Testis (tissue), 3 donors: ENCODE measurements around the gene NECTIN2. TPM values are rescaled to one million over a fixed set of nuclear protein-coding genes. Genes with fewer than 3 reads are reported as not detected.

ENCODE experiments used
- DNase-seq: peaks from one replicate; pipeline ENCODE4 v3.0.0-alpha.2; 2019
- H3K27ac ChIP-seq, 2 donors: fragments of 200-600 bp; sonication (generic); one replicate each; pipeline ENCODE4 v1.5.1; 2019
- H3K27me3 ChIP-seq: fragments of 200-600 bp; sonication (generic); one replicate; pipeline ENCODE4 v1.5.1; 2019
- H3K36me3 ChIP-seq: fragments of 200-600 bp; sonication (generic); one replicate; pipeline ENCODE4 v1.5.1; 2017; ENCODE audit warnings: low read depth; ENCODE audit errors: missing control alignments
- H3K4me1 ChIP-seq: fragments of 200-600 bp; sonication (generic); one replicate; pipeline ENCODE4 v1.5.1; 2019
- H3K4me3 ChIP-seq, 2 donors: fragments of 200-600 bp; sonication (generic); one replicate each; pipeline ENCODE4 v1.5.1; 2017 to 2019
- H3K9me3 ChIP-seq: fragments of 200-600 bp; sonication (generic); one replicate; pipeline ENCODE4 v1.5.1; 2017
- POLR2A ChIP-seq: fragments of 450-650 bp; IDR thresholded peaks from one replicate; pipeline ENCODE4 v1.6.1; 2017; ENCODE audit warnings: antibody characterized with exemption, mild to moderate bottlenecking, moderate library complexity
- WGBS, 2 donors: methylation state at CpG; one replicate each; pipeline ENCODE4 v1.1.5; 2018; 5-methylcytosine and 5-hydroxymethylcytosine counted together
- intact Hi-C: fragments of 100-400 bp; cut with DNase I; formaldehyde crosslinking; loops from one replicate; pipeline ENCODE4 v1.15.1; 2023; ENCODE audit warnings: low total_unique reads
- polyA plus RNA-seq: library from polyadenylated mRNA; stranded (reverse); fragments of 350-450 nt; fragmentation: Illumina TruSeq; extraction: RNeasy Lipid Tissue Mini Kit (QIAGEN cat#74804); gene quantifications from one replicate; pipeline ENCODE4 v1.2.3, GENCODE V29; 2014; ENCODE audit warnings: low read depth, low replicate concordance; ENCODE audit not compliant: insufficient read depth
- total RNA-seq, 2 donors: library from RNA; depleted of rRNA; stranded (reverse); fragments of >200 nt; gene quantifications; one replicate each; pipeline ENCODE4 v1.2.3, GENCODE V29; 2016
- TF ChIP-seq, protein P1 (sequence below), 3 experiments: fragments of 450-650 bp in 2 of 3; fragments of 200-600 bp in 1 of 3; sonication (generic) in 1 of 3; IDR thresholded peaks; one replicate each; pipeline ENCODE4 v1.5.1; 2016 to 2019; ENCODE audit warnings: antibody characterized with exemption in 3 of 3, mild to moderate bottlenecking in 2 of 3, moderate library complexity in 1 of 3

The NECTIN2 gene
- total and polyA plus RNA-seq, 3 donors from 2014 or later = 158 to 278 (median 268) TPM

GRCh38 chr19:44874317-44874716 lies 28.2 kb downstream of the NECTIN2 start:
- TF ChIP-seq, protein P1, sequence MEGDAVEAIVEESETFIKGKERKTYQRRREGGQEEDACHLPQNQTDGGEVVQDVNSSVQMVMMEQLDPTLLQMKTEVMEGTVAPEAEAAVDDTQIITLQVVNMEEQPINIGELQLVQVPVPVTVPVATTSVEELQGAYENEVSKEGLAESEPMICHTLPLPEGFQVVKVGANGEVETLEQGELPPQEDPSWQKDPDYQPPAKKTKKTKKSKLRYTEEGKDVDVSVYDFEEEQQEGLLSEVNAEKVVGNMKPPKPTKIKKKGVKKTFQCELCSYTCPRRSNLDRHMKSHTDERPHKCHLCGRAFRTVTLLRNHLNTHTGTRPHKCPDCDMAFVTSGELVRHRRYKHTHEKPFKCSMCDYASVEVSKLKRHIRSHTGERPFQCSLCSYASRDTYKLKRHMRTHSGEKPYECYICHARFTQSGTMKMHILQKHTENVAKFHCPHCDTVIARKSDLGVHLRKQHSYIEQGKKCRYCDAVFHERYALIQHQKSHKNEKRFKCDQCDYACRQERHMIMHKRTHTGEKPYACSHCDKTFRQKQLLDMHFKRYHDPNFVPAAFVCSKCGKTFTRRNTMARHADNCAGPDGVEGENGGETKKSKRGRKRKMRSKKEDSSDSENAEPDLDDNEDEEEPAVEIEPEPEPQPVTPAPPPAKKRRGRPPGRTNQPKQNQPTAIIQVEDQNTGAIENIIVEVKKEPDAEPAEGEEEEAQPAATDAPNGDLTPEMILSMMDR (IDR thresholded peaks at IDR 0.05) = no peak
- TF ChIP-seq POLR2A = no peak
- Histone ChIP-seq H3K4me1 (peaks cover 2% of the 10 kb centered on the region), H3K36me3 (no peaks in the 10 kb centered on the region), H3K27ac (no peak overlapping the region), H3K9me3 (no peaks in the 10 kb centered on the region), H3K4me3 (no peak overlapping the region), H3K27me3 (no peaks in the 10 kb centered on the region)
- 87 to 100% methylated on average over 6 to 16 of the region's 16 CpGs for WGBS, 2 donors
- DNase-seq = no peak
- intact Hi-C loops = no loop called here

DNA sequence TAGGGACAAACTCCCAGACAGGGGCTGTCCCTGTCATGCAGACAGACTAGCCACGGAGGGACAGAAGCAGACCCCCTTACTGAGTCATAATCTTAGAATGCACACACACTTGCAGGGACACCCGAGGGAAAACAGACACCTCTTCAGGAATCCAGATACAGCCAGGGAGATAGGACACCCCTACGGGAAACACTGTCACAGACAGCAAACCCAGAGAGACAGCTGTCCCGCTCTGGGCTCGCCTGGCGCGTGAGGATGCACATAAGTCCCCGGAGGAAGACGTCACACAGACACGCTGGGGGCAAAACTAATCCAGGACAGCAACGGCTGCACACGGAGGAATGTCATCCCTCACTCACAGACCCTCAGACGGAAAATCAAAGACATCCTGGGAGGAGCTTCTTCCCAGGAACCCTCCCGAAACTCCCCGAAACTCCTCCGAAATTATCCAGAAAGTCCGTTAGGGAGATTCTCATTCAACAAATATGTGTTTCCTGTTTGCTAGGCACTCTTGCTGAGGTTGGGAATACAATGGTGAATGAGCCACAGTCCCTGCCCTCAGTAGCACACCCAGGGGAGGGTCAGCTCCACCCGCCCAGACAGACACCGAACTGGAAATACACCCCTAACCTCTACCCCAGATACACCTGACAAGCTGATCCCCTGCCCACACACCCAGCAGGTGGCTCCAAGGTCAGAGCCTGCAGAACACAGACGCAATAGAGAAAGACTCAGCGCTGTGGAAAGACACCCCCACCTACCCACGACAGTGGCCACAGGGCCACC lies 29.8 kb downstream of the NECTIN2 start:
- H3K36me3 ChIP-seq = no peaks in the 10 kb centered on the region
- intact Hi-C loops = no loop called here
- H3K27me3 ChIP-seq = no peaks in the 10 kb centered on the region
- no peak overlapping the region for H3K27ac ChIP-seq
- H3K4me1 ChIP-seq = peaks cover under 1% of the 10 kb centered on the region
- WGBS, 2 donors = 62 to 77% methylated on average over 16 to 22 of the region's 22 CpGs
- H3K4me3 ChIP-seq = no peak overlapping the region
- TF ChIP-seq POLR2A = no peak
- TF ChIP-seq, protein P1 (IDR thresholded peaks at IDR 0.05) = no peak
- no peak for DNase-seq
- H3K9me3 ChIP-seq = no peaks in the 10 kb centered on the region

DNA sequence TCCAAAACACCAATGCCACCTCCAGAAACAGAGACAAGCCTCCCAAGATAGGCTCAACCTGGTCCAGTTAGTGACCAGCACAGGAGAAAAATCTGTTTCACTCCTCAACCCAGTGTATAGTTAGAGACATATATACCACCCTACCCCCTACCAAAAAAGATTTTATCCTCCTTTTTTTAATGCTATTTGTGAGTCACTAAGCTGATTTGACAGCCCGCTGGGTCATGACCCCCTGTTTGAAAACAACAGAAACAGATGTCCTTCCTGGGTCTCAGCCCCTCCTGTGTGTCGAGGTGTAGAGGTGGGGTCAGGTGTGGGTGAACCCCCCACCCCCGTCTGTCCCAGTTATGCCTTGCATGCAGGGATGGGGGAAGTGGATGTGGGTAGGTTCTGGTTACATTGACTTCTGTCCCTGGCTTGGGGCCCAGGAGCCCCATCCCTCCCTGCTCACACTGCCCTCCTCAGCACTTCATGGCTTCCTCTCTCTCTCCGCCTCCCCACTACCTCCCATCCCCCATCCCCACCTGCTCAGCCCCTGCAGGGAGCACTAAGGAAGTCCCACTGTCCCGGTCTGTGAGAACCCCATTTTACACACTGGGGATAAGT lies 30.9 kb downstream of the NECTIN2 start:
- Histone ChIP-seq H3K4me3 (no peak overlapping the region), H3K4me1 (no peaks in the 10 kb centered on the region), H3K9me3 (no peaks in the 10 kb centered on the region), H3K27ac (peak overlapping the region in 1 of 2 donors; percentile 13), H3K36me3 (no peaks in the 10 kb centered on the region), H3K27me3 (no peaks in the 10 kb centered on the region)
- DNase-seq = peak; percentile 42
- TF ChIP-seq, protein P1 (IDR thresholded peaks at IDR 0.05) = no peak
- no peak for TF ChIP-seq POLR2A
- intact Hi-C loops = no loop called here
- 64 to 75% methylated on average over 5 of the region's 5 CpGs for WGBS, 2 donors

- Histone ChIP-seq H3K27ac (no peak overlapping the region), H3K27me3 (no peaks in the 10 kb centered on the region), H3K4me3 (no peak overlapping the region), H3K4me1 (no peaks in the 10 kb centered on the region), H3K36me3 (no peaks in the 10 kb centered on the region), H3K9me3 (no peaks in the 10 kb centered on the region)
- DNase-seq = no peak
- TF ChIP-seq, protein P1 (IDR thresholded peaks at IDR 0.05) = no peak
- no peak for TF ChIP-seq POLR2A
- intact Hi-C loops = no loop called here
- WGBS, 2 donors = 71 to 72% methylated on average over 24 to 26 of the region's 26 CpGs
Observed at GRCh38 chr19:44878120-44878865, 32.2 kb downstream of the NECTIN2 start.
